ENCODE measurements around the gene NBR1.
"Not testable (repeated sequence)": the region's sequence is repeated elsewhere in the genome, so short reads cannot be mapped to it uniquely, and the experiment has no call there.

NBR1 gene

DNA sequence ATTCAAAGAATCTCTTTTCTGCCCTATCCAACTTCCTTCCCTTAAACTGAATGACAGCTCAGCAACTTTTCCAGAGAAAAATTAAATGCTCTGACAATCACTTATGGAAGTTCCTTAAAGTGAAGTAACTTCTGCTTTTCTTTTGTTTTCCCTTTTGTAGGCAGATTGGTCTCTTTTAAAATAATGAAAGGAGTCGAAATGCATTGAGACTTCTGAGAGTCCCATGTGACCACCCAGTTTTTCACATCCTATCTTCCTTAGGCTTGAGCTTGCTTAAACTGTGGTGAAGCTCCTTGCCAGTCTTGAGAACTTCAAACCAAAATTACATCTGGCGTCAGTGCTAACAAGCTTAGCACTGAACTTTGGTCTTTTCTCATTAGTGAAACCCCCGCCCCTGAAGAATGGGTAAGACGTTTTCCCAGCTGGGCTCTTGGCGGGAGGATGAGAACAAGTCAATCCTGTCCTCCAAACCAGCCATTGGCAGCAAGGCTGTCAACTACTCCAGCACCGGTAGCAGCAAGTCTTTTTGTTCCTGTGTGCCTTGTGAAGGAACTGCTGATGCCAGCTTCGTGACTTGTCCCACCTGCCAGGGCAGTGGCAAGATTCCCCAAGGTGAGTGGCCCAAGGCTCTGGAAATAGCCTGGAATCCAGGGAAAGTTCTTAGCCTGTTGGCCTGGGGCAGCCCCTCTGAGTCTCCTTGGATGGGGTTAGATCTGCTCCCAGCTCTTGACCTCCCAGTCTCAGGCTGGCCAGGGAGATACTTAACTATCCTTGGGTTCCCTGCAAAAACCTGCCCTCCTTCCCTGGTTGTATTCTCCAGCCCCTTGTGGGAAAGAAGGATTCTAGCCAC is 41.9 kb downstream of the NBR1 start:
- no peak for DNase-seq (ENCODE audit: low read depth in 2 of 2)

DNA sequence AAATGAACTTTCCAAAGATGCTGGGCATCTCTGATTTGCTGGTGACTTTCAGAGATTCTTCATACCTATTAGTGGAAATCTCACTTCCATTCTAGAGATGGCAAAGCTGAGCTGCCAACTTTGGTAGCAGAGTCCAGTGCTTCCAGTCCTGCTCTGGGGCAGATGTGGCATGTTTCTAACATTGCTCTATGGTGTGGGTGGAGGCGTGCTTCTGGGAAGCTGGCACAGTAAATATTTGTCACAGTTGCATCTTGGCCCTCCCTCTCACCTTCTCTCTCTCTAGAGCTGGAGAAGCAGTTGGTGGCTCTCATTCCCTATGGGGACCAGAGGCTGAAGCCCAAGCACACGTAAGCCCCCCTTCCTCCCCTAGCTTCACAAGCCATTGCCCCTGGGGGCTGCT is 42.5 kb downstream of the NBR1 start:
- no peak for DNase-seq (ENCODE audit: low read depth in 2 of 2)

DNA sequence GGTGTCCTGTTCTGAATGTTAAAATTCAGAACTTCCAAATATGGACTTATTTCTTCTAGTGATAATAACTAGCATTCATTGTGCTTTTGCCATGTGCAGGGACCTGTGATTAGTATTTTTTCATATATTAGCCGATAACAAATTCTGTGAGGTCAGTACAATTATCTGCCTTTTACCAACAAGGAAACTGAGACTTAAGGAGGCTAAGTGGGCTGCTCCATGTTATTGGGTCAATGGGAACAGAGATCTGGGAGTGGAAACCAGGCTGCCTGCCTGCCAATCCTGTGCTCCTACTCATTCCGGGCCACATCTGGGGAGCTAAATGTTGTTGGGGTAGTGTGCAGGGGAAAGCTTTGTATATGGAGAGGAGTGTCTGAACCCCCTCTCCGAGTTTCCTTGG is 44.3 kb downstream of the NBR1 start:
- no peak for DNase-seq (ENCODE audit: low read depth in 2 of 2)

DNA sequence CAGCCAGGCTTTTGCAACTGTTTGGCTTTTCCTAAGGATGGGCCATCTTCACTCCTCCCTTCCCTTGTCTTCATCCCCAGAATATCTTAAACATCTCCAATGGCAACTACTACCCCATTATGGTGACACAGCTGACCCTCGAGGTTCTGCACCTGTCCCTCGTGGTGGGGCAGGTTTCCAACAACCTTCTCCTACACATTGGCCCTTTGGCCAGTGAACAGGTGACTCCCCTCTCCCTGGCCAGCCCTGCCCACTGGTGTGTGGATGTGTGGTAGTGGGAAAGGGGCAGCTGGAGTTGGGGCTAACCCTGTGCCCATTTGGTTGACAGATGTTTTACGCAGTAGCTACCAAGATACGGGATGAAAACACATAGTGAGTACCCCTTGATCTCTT is 45.4 kb downstream of the NBR1 start:
- DNase-seq (ENCODE audit: low read depth in 2 of 2), result no peak

- no peak for DNase-seq (ENCODE audit: low read depth in 2 of 2)
Observed at GRCh38 chr17:43216762-43217613, 46.0 kb downstream of the NBR1 start.

- peak in 1 of 2 donors; percentile 15 for DNase-seq (ENCODE audit: low read depth in 2 of 2)
Observed at GRCh38 chr17:43217614-43218087, 46.6 kb downstream of the NBR1 start.

DNA sequence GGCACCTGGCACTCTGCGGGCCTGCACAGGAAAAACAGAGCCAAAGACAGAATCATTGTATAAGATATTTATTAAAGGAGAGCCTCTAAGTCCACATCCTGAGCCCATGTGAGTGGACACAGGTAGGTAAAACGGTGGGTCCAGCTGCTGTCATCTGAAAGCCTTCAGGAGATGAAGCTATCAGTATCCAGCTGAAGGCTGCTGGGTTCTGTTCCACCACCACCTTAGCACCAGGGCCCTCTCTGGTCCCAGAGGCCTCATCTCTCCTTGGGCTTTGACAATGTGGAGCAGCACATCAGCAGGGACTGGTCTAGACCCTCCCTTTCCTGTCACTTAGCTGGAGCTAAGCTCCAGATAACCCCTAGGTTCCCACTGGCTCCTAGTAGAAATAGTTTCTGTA is 48.0 kb downstream of the NBR1 start:
- DNase-seq (ENCODE audit: low read depth in 2 of 2), result no peak

- DNase-seq (ENCODE audit: low read depth in 2 of 2), result no peak
Observed at GRCh38 chr17:43219746-43220380, 48.8 kb downstream of the NBR1 start.

GRCh38 chr17:43220511-43221125 is 49.6 kb downstream of the NBR1 start:
- no peak for DNase-seq (ENCODE audit: low read depth in 2 of 2)

DNA sequence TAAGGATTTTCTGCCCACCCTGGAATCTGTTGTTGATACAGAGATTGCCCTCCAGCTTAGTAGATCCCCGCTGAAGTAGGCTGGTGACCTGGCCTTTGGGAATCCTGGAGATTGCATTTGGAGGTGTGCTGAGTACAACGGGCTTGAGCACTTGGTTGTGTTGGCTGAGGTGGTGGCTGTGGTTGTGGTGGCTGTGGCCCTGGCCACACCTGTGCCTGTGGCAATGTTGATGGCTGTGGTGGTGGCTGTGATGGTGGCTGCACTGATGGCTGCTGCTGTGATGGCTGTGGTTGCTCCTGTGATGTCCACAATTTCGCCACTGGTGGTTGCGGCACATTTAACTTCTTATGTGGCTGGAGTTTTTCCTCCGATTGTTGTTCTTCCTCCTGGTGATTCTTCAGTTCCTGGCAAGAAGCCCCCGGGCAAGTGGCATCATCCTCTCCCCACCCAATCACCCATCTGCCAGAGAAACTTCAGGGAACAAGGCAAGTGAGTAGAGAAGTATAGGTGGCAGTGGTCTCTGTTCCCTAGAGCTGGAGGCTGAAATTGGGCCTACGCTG is 53.2 kb downstream of the NBR1 start:
- DNase-seq (ENCODE audit: low read depth in 2 of 2), result no peak

DNA sequence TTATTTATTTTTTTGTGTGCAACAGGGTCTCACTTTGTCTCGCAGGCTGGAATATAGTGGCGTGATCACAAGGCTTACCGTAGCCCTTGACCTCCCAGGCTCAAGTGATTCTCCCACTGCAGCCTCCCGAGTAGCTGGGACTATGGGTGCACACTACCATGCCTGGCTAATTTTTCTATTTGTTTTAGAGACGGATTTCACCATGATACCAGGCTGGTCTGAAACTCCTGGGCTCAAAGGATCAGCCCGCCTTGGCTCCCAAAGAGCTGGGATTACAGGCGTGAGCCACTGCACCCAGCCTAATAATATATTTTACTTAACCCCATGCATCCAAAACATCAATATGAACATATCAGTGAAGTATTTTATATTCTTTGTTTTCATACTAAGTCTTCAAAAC is 55.4 kb downstream of the NBR1 start:
- DNase-seq (ENCODE audit: low read depth in 2 of 2), result no peak

DNA sequence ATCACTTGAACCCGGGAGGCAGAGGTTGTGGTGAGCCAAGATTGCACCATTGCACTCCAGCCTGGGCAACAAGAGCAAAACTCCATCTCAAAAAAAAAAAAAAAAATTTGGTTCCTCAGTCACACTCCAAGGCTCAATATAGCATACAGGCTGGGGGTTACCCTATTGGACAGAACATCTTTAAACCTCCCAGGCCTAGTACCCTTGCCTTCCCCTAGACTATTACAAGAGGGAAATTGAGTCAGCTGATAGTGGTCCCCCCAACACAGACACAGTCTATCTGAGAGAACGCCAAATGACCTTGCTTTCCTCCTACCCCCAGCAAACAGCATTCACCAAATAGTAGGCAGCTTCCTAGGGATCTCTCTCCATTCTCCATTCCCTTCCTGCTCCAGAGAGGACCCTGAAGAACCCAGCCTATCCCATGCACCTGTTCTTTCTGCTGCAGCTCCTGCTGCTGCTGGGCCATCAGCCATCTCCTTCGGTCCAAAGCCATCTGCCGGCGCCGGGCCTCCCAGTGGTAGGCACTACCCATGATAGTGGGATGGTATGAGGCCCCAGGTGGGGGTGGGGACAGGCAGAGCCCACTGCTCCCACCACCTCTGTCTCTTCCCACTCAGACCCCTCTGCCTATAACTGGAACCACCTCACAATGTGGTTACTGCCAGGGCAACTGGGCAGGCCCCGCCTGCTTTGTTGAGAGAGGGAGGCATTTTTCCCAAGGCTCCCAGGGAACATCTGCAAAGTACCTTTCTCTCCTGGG is 57.2 kb downstream of the NBR1 start, which contains the start of gene CCDC200:
TSS of gene CCDC200 (minus strand) at position 604 of the 763 bp plus-strand sequence. CDS start at position 535, 69 bp downstream.
- DNase-seq (ENCODE audit: low read depth in 2 of 2), result not testable (repeated sequence)

- not testable (repeated sequence) for DNase-seq (ENCODE audit: low read depth in 2 of 2)
Observed at GRCh38 chr17:43231205-43232020, 60.4 kb downstream of the NBR1 start.

GRCh38 chr17:43232021-43232699 is 61.1 kb downstream of the NBR1 start:
- not testable (repeated sequence) for DNase-seq (ENCODE audit: low read depth in 2 of 2)

GRCh38 chr17:43233263-43233662 is 62.2 kb downstream of the NBR1 start:
- DNase-seq (ENCODE audit: low read depth in 2 of 2), result not testable (repeated sequence)

DNA sequence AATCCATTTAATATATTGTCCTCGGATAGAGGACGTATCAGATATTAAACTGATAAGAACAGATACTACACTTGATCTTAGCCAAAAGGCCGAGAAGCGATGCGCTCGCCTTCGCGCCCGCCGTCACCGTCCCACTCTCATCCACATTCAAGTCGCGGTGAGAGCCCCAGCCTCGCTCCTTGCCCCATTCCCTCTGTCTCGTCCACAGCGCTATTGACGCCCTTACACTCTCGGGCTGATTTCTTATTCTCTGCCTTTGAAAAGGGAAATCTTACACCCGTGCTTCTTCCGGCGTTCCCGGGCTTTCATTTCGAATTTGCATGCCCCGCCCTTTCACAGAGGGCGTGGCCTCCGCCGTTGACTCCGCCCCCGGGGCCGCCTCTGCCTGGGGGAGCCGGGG is 62.9 kb downstream of the NBR1 start, which contains the start of gene RNU2-1:
TSS of gene RNU2-1 (minus strand) at position 101 of the 400 bp plus-strand sequence.
- not testable (repeated sequence) for DNase-seq (ENCODE audit: low read depth in 2 of 2)

GRCh38 chr17:43239597-43239996 is 68.6 kb downstream of the NBR1 start:
- DNase-seq (ENCODE audit: low read depth in 2 of 2), result not testable (repeated sequence)

GRCh38 chr17:43240596-43241352 is 69.8 kb downstream of the NBR1 start:
- not testable (repeated sequence) for DNase-seq (ENCODE audit: low read depth in 2 of 2)
